Lower leg skin (tissue), 4 donors: ENCODE measurements around the gene SLCO1B3. TPM values are rescaled to one million over a fixed set of nuclear protein-coding genes. Genes with fewer than 3 reads are reported as not detected.

Source experiments
- DNase-seq, 2 donors: peaks; one replicate each; pipeline ENCODE4 v3.0.0-alpha.2; 2019; ENCODE audit warnings: low spot score in 2 of 2
- H3K4me3 ChIP-seq: fragments of 200-600 bp; sonication (generic); 2 replicates; pipeline ENCODE4 v1.5.1; 2017; ENCODE audit warnings: mild to moderate bottlenecking, low read depth; ENCODE audit not compliant: poor library complexity, severe bottlenecking
- CTCF ChIP-seq, 3 donors: fragments of 450-650 bp; IDR thresholded peaks; one replicate each; pipeline ENCODE4 v1.5.1; 2016; ENCODE audit warnings: antibody characterized with exemption in 3 of 3, mild to moderate bottlenecking in 3 of 3, moderate library complexity in 2 of 3
- POLR2A ChIP-seq, 2 donors: fragments of 450-650 bp; IDR thresholded peaks; one replicate each; pipeline ENCODE4 v1.6.1; 2016 to 2017; ENCODE audit warnings: antibody characterized with exemption in 2 of 2, mild to moderate bottlenecking in 1 of 2, moderate library complexity in 1 of 2
- WGBS, 2 donors: methylation state at CpG; one replicate each; pipeline ENCODE4 v1.1.5; 2018; 5-methylcytosine and 5-hydroxymethylcytosine counted together
- intact Hi-C: fragments of 100-400 bp; cut with DNase I; formaldehyde crosslinking; loops from one replicate; pipeline ENCODE4 v1.15.0; 2023; ENCODE audit warnings: low total_unique reads
- total RNA-seq, 4 donors: library from RNA; depleted of rRNA; stranded (reverse); fragments of >200 nt; gene quantifications; one replicate each; pipeline ENCODE4 v1.1.0, GENCODE V29; 2016

The SLCO1B3 gene
- total RNA-seq, 4 donors from 2014 or later: not detected

DNA sequence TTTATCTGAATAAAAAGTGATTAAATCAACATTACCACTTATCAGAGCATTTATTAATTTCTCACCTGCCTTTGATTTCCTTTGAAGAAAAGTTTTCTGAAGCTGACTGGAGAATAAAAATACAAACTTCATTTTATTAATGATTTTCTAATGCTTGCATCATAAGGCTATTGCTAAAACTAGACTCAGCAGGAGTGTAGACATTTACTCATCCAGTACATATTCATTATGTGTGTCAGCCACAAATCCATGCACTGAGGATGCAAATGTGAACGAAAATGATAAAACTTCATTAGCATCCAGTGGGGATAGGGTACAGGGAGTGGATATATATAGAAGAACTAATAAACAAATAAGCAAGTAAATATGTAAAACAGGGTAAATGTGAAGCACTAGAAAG, 74.6 kb downstream of the SLCO1B3 start:
- intact Hi-C loops: no loop called here
- DNase-seq: no peak
- 74 to 75% methylated on average over 1 of the region's 1 CpG for WGBS, 2 donors
- H3K4me3 ChIP-seq: no peak overlapping the region
- TF ChIP-seq CTCF (IDR thresholded peaks at IDR 0.05) (no peak), POLR2A (IDR thresholded peaks at IDR 0.05) (no peak)

- no peak overlapping the region for H3K4me3 ChIP-seq
Observed at GRCh38 chr12:20885552-20885951, 75.0 kb downstream of the SLCO1B3 start.

GRCh38 chr12:20917269-20917668, 106.8 kb downstream of the SLCO1B3 start:
- no peak for DNase-seq
- no peak overlapping the region for H3K4me3 ChIP-seq
- no peak for TF ChIP-seq POLR2A (IDR thresholded peaks at IDR 0.05)
- TF ChIP-seq CTCF (IDR thresholded peaks at IDR 0.05): no peak
- 78 to 82% methylated on average over 6 of the region's 6 CpGs for WGBS, 2 donors
- intact Hi-C loops: no loop called here

More at GRCh38 chr12:20885552-20885951, 75.0 kb downstream of the SLCO1B3 start:
- no peak for TF ChIP-seq CTCF (IDR thresholded peaks at IDR 0.05)
- no peak for TF ChIP-seq POLR2A (IDR thresholded peaks at IDR 0.05)
- no peak for DNase-seq
- 69 to 86% methylated on average over 2 of the region's 2 CpGs for WGBS, 2 donors
- intact Hi-C loops: no loop called here

- WGBS, 2 donors: 93 to 95% methylated on average over 1 of the region's 1 CpG
- H3K4me3 ChIP-seq: no peak overlapping the region
- no peak for TF ChIP-seq POLR2A (IDR thresholded peaks at IDR 0.05)
- no peak for TF ChIP-seq CTCF (IDR thresholded peaks at IDR 0.05)
- intact Hi-C loops: no loop called here
- no peak for DNase-seq
Observed at GRCh38 chr12:20917819-20918218, 107.3 kb downstream of the SLCO1B3 start.

DNA sequence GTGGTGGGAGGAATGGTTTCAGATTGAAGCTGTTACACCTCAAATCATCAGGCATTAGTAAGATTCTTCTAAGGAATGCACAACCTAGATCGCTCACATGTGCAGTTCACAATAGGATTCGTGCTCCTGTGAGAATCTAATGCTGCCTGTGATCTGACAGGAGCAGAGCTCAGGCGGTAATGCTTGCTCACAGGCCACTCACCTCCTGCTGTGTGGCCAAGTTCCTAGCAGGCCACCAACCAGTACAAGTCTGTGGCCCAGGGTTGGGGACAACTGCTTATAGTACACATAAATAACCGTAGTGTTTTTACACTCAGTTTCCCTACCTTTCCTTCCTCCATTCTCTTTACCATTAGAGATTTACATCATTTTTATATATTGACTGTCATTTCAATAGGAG, 121.4 kb downstream of the SLCO1B3 start:
- no peak for DNase-seq
- no peak overlapping the region for H3K4me3 ChIP-seq
- intact Hi-C loops: no loop called here
- TF ChIP-seq POLR2A (IDR thresholded peaks at IDR 0.05) (no peak), CTCF (IDR thresholded peaks at IDR 0.05) (no peak)
- WGBS, 2 donors: 77 to 85% methylated on average over 4 of the region's 4 CpGs

GRCh38 chr12:20946732-20947131, 136.2 kb downstream of the SLCO1B3 start:
- intact Hi-C loops: no loop called here
- TF ChIP-seq CTCF (IDR thresholded peaks at IDR 0.05) (no peak), POLR2A (IDR thresholded peaks at IDR 0.05) (no peak)
- no peak overlapping the region for H3K4me3 ChIP-seq
- no peak for DNase-seq
- WGBS, 2 donors: 42 to 48% methylated on average over 5 of the region's 5 CpGs
